Esophagus squamous epithelium (tissue), 5 donors: Measurements from ENCODE around the gene CSTF1. TPM values are rescaled to one million over a fixed set of nuclear protein-coding genes. Genes with fewer than 3 reads are reported as not detected.

ENCODE experiments used
- DNase-seq: peaks from one replicate; lab custom pipeline; 2025; lab: John Stamatoyannopoulos, UW
- H3K27ac ChIP-seq, 4 donors: fragments of 200-600 bp; sonication (generic); one replicate each; pipeline ENCODE4 v1.5.1; 2016 to 2019; ENCODE audit warnings: mild to moderate bottlenecking in 1 of 4
- H3K27me3 ChIP-seq, 4 donors: fragments of 200-600 bp; sonication (generic); 1 replicate in 3 of 4; 2 replicates in 1 of 4; pipeline versions ENCODE4 v1.5.1 to v1.6.0; 2017 to 2021; ENCODE audit warnings: antibody characterized with exemption in 1 of 4
- H3K36me3 ChIP-seq, 3 donors: fragments of 200-600 bp; sonication (generic); one replicate each; pipeline ENCODE4 v1.5.1; 2016 to 2019
- H3K4me1 ChIP-seq, 3 donors: fragments of 200-600 bp; sonication (generic); one replicate each; pipeline ENCODE4 v1.5.1; 2017 to 2019
- H3K4me3 ChIP-seq, 4 donors: fragments of 200-600 bp; sonication (generic); 1 replicate in 3 of 4; 2 replicates in 1 of 4; pipeline ENCODE4 v1.5.1; 2016 to 2019; ENCODE audit warnings: mild to moderate bottlenecking in 2 of 4, moderate library complexity in 1 of 4
- H3K9me3 ChIP-seq, 3 donors: fragments of 200-600 bp; sonication (generic); one replicate each; pipeline ENCODE4 v1.5.1; 2016 to 2019
- POLR2A ChIP-seq, 4 donors: fragments of 450-650 bp; IDR thresholded peaks; one replicate each; pipeline ENCODE4 v1.6.1; 2017; ENCODE audit warnings: antibody characterized with exemption in 4 of 4, mild to moderate bottlenecking in 4 of 4, moderate library complexity in 3 of 4
- WGBS, 2 donors: methylation state at CpG; one replicate each; pipeline ENCODE4 v1.1.5; 2018; 5-methylcytosine and 5-hydroxymethylcytosine counted together
- intact Hi-C: fragments of 100-400 bp; cut with DNase I; formaldehyde crosslinking; loops from one replicate; pipeline ENCODE4 v1.15.0; 2022
- total RNA-seq, 4 donors: library from RNA; depleted of rRNA; stranded (reverse); fragments of >200 nt; gene quantifications; one replicate each; pipeline ENCODE4 v1.1.0, GENCODE V29; 2016
- TF ChIP-seq, protein P1 (sequence below), 6 experiments: fragments of 450-650 bp in 4 of 6; fragments of 200-600 bp in 2 of 6; sonication (generic) in 2 of 6; IDR thresholded peaks; one replicate each; pipeline ENCODE4 v1.5.1; 2016 to 2019; ENCODE audit warnings: antibody characterized with exemption in 6 of 6, mild to moderate bottlenecking in 4 of 6, moderate library complexity in 4 of 6
- donor health status: DM: yes; HTN: yes; CAD: no.

Gene CSTF1
- total RNA-seq, 4 donors from 2014 or later: 13.2 to 33.5 (median 24.1) TPM

DNA sequence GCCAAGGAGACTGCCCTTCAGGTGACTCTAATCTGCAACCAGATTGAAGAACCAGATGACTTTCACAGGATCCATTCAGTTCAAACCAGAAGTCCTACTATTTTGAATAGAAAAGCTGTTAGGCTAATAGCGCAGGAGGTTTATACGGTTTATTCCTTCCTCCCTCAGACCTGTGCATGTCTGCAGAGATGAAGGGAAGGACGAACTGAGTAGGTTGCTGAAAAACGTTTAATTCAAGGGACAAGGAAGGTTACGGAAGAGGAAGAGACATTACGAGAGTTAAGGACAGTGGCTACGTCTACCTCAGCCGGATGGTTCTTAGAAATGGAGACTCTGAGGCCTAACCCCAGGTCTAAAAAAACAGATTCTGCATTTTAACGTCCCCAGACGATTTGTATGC is 1.4 kb upstream of the CSTF1 start:
- peaks cover 19 to 38% (median 22%) of the 10 kb centered on the region in 3 donors for H3K4me1 ChIP-seq
- peak overlapping the region; percentile 71 to 92 (median 82) for H3K4me3 ChIP-seq
- peak overlapping the region in 2 of 4 donors; percentile 83 to 88 for H3K27ac ChIP-seq
- intact Hi-C loops: loop anchor here (10.0 kb wide), 1 partner anchor 74 kb away; the partner anchor contains the start of gene RTF2
- H3K27me3 ChIP-seq: no peaks in the 10 kb centered on the region
- 25 to 27% methylated on average over 10 of the region's 10 CpGs for WGBS, 2 donors
- no peak for TF ChIP-seq POLR2A (IDR thresholded peaks at IDR 0.05)
- peaks cover 0 to 29% (median 0%) of the 10 kb centered on the region in 3 donors for H3K36me3 ChIP-seq
- no peak for DNase-seq
- H3K9me3 ChIP-seq: no peaks in the 10 kb centered on the region

DNA sequence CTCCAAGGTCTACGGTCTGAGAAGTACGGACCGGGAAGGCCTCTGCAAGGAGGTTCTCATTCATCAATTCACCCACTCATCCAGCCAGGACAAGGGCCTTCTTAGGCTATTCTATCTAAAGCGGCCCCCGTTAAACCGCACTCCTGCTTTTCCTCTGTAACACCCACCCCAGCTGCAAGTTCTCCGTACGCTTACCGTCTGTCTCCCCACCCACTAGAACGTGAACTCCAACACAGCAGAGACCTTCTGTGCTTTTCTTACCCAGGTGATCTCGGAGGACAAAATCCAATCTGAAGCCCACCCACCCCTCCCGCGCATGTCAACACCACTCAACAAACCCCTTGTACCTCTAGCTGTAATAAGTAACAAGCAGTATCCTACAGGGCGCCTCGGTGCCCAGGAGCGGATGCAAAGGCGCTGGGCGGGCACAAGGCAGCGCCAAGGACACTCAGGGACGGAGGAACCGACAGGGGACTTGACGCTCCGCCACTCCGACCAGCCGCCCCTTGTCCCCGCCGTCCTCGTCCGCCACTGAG is 781 bp upstream of the CSTF1 start:
- no peak for TF ChIP-seq POLR2A (IDR thresholded peaks at IDR 0.05)
- TF ChIP-seq, protein P1, sequence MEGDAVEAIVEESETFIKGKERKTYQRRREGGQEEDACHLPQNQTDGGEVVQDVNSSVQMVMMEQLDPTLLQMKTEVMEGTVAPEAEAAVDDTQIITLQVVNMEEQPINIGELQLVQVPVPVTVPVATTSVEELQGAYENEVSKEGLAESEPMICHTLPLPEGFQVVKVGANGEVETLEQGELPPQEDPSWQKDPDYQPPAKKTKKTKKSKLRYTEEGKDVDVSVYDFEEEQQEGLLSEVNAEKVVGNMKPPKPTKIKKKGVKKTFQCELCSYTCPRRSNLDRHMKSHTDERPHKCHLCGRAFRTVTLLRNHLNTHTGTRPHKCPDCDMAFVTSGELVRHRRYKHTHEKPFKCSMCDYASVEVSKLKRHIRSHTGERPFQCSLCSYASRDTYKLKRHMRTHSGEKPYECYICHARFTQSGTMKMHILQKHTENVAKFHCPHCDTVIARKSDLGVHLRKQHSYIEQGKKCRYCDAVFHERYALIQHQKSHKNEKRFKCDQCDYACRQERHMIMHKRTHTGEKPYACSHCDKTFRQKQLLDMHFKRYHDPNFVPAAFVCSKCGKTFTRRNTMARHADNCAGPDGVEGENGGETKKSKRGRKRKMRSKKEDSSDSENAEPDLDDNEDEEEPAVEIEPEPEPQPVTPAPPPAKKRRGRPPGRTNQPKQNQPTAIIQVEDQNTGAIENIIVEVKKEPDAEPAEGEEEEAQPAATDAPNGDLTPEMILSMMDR (IDR thresholded peaks at IDR 0.05): no peak
- Histone ChIP-seq H3K4me1 (peaks cover 19 to 38% (median 22%) of the 10 kb centered on the region in 3 donors), H3K4me3 (peak overlapping the region; percentile 71 to 92 (median 82)), H3K27me3 (no peaks in the 10 kb centered on the region), H3K9me3 (no peaks in the 10 kb centered on the region), H3K36me3 (peaks cover 0 to 29% (median 0%) of the 10 kb centered on the region in 3 donors), H3K27ac (peak overlapping the region; percentile 83 to 96 (median 90))
- intact Hi-C loops: loop anchor here (10.0 kb wide), 1 partner anchor 73 kb away; the partner anchor contains the start of gene RTF2
- WGBS, 2 donors: 0% methylated on average over 26 to 29 of the region's 29 CpGs
- DNase-seq: no peak

GRCh38 chr20:56392881-56393482 is 537 bp downstream of the CSTF1 start:
- peak overlapping the region; percentile 83 to 96 (median 90) for H3K27ac ChIP-seq
- peaks cover 19 to 38% (median 22%) of the 10 kb centered on the region in 3 donors for H3K4me1 ChIP-seq
- no peaks in the 10 kb centered on the region for H3K27me3 ChIP-seq
- H3K36me3 ChIP-seq: peaks cover 7 to 37% (median 13%) of the 10 kb centered on the region in 3 donors
- intact Hi-C loops: loop anchor here (10.0 kb wide), 1 partner anchor 72 kb away; the partner anchor contains the start of gene RTF2
- peak overlapping the region; percentile 71 to 92 (median 82) for H3K4me3 ChIP-seq
- TF ChIP-seq, protein P1 (IDR thresholded peaks at IDR 0.05): no peak
- no peak for TF ChIP-seq POLR2A (IDR thresholded peaks at IDR 0.05)
- 0 to 1% methylated on average over 13 to 14 of the region's 18 CpGs for WGBS, 2 donors
- H3K9me3 ChIP-seq: no peaks in the 10 kb centered on the region
- no peak for DNase-seq

DNA sequence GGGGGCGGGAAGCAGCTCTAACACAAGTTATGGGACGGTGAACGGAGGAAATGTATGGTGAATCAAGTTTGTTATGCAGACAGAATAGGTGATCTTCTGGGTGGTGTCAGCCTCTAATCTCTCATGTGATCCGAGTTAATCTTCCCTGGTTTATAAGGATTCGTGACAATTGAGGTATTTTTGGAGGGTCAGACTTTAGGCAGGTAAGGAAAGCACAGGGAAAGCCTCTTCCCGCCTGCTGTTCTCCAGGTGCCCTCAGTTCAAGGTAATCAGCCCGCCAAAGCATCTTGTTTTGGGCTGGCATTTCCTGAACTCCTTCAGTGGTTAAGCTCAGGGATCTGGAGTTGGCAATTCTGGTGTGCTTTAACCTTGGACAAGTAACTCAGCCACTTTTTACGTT is 1.2 kb downstream of the CSTF1 start:
- peaks cover 19 to 38% (median 22%) of the 10 kb centered on the region in 3 donors for H3K4me1 ChIP-seq
- no peaks in the 10 kb centered on the region for H3K9me3 ChIP-seq
- peak overlapping the region; percentile 71 to 92 (median 82) for H3K4me3 ChIP-seq
- H3K27ac ChIP-seq: peak overlapping the region; percentile 6 to 96 (median 90)
- peaks cover 7 to 38% (median 19%) of the 10 kb centered on the region in 3 donors for H3K36me3 ChIP-seq
- intact Hi-C loops: loop anchor here (10.0 kb wide), 1 partner anchor 71 kb away; the partner anchor contains the start of gene RTF2
- TF ChIP-seq POLR2A (IDR thresholded peaks at IDR 0.05): no peak
- no peak for DNase-seq
- WGBS, 2 donors: 44 to 50% methylated on average over 8 of the region's 8 CpGs
- no peaks in the 10 kb centered on the region for H3K27me3 ChIP-seq

GRCh38 chr20:56395166-56395565 is 2.7 kb downstream of the CSTF1 start:
- no peak for DNase-seq
- H3K9me3 ChIP-seq: no peaks in the 10 kb centered on the region
- H3K27ac ChIP-seq: no peak overlapping the region
- peaks cover 7 to 52% (median 30%) of the 10 kb centered on the region in 3 donors for H3K36me3 ChIP-seq
- intact Hi-C loops: loop anchor here (10.0 kb wide), 1 partner anchor 70 kb away; the partner anchor contains the start of gene RTF2
- TF ChIP-seq, protein P1 (IDR thresholded peaks at IDR 0.05): no peak
- no peak for TF ChIP-seq POLR2A (IDR thresholded peaks at IDR 0.05)
- no peak overlapping the region for H3K4me3 ChIP-seq
- 78 to 81% methylated on average over 4 of the region's 4 CpGs for WGBS, 2 donors
- H3K4me1 ChIP-seq: peaks cover 19 to 45% (median 22%) of the 10 kb centered on the region in 3 donors
- H3K27me3 ChIP-seq: no peaks in the 10 kb centered on the region
